SKM-1 treated with dmso at 0.1 percent for 144 hours (cell line): ENCODE results near the gene AVL9.
"Not testable (repeated sequence)": the region's sequence is repeated elsewhere in the genome, so short reads cannot be mapped to it uniquely, and the experiment has no call there.

Experiments used
- DNase-seq: peaks from one replicate; lab custom pipeline; 2025; ENCODE audit not compliant: unreplicated experiment; lab: John Stamatoyannopoulos, UW

The AVL9 gene

DNA sequence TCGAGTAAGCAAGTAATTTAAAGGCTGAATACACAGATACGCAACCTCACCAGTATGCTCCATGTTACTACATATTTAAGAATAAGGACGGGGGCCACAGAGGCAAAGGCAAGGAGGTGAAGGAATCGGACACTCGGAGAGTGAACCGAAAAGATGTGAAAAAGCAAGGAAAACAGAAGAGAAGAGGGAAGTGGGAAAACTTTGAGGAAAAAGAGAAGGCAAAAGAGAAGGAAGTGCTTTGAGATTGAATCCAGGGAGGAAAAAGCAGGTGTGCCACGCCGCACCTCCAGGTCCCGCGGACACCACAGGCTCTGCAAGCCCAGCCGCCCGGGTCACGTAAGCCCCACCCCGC, 367 bp upstream of the AVL9 start:
- peak; percentile 58 for DNase-seq

GRCh38 chr7:32496052-32496813, 944 bp downstream of the AVL9 start:
- DNase-seq = no peak

DNA sequence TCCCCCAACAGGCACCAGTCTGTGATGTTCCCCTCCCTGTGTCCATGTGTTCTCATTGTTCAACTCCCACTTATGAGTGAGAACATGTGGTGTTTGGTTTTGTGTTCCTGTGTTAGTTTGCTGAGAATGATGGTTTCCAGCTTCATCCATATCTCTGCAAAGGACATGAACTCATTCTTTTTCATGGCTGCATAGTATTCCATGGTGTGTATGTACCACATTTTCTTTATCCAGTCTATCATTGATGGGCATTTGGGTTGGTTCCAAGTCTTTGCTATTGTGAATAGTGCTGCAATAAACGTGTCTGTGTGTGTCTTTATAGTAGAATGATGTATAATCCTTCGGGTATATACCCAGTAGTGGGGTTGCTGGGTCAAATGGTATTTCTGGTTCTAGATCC, 4.5 kb downstream of the AVL9 start:
- DNase-seq = not testable (repeated sequence)

- not testable (repeated sequence) for DNase-seq
Observed at GRCh38 chr7:32500216-32500615, 4.9 kb downstream of the AVL9 start.

GRCh38 chr7:32500922-32501341, 5.6 kb downstream of the AVL9 start:
- peak; percentile 57 for DNase-seq

GRCh38 chr7:32501522-32501921, 6.2 kb downstream of the AVL9 start:
- DNase-seq = no peak

DNA sequence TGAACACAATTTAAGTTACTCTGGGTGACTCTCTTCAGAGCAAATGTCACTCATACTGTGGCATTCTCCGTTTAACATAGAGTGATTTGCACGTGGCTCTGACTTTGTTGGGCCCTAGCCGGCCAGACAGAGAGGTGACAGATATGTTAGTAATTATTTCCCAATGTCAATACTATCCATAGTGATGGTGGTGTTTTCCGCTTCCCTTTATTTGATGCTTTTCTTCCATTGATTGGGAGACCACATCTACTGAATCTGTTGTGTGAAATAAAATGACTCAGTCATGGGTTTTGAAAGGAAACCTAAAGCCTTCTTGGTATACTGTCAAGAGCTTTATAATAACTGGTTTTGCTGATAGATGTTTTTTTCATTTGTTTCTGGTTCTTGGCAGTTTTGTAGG, 7.4 kb downstream of the AVL9 start:
- no peak for DNase-seq

DNA sequence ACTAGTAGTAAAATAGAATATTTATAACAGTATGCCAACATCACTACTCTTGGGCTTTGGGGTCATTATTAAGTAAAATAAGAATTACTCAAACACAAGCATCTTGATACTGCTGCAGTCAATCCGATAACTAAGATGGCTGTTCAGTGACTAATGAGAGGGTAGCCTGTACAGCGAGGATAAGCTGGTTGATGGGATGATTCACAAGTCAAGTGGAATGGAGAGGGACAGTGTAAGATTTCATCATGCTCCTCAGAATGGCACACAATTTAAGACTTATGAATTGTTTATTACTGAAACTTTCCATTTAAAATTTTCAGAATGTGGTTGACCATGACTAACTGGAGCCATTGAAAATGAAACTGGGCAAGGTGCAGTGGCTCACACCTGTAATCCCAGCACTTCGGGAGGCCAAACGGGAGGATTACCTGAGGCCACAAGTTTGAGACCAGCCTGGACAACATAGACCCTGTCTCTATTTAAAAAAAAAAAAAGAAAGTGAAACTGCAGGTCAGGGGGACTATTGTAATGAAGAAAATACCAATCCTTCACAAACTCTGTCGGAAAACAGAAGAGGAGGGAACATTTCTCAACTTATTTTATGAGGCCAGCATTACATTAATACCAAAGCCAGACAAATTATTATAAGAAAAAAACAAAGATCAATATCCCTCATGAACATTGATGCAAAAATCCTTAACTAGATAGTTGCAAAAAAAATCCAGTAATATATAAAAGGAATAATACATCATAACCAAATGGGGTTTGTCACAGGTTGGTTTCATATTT, 11.2 kb downstream of the AVL9 start:
- no peak for DNase-seq

GRCh38 chr7:32507414-32507813, 12.1 kb downstream of the AVL9 start:
- DNase-seq = no peak

GRCh38 chr7:32511791-32512190, 16.5 kb downstream of the AVL9 start:
- DNase-seq = no peak

GRCh38 chr7:32513210-32513609, 17.9 kb downstream of the AVL9 start:
- no peak for DNase-seq

- no peak for DNase-seq
Observed at GRCh38 chr7:32515890-32516550, 20.7 kb downstream of the AVL9 start.

DNA sequence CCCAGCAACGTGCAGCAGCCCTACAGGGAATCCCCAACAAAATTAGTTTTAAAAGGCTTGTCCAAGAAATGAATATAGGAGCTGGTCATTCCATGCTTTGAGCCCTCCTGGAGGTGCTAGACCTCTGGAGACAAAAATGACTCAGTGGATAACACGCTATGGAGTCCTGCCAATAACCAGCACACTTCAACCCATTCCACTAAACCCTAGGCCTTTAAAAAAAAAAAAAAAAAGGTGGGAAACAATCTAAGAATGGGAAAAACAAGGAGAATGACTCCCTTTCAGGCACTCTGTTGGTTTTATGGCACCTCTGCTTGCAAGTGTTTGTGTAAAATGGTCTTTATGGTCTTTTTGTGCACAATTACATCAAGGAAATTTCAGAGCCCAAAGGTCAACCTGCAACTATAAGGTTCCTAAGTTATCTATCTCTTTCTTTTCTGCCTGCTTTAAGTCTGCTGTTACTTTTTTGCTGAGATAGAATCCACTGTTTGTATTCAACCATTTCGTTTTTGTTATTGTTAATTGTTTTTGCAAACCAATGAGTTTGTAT, 21.3 kb downstream of the AVL9 start:
- no peak for DNase-seq

- no peak for DNase-seq
Observed at GRCh38 chr7:32518534-32519140, 23.3 kb downstream of the AVL9 start.

DNA sequence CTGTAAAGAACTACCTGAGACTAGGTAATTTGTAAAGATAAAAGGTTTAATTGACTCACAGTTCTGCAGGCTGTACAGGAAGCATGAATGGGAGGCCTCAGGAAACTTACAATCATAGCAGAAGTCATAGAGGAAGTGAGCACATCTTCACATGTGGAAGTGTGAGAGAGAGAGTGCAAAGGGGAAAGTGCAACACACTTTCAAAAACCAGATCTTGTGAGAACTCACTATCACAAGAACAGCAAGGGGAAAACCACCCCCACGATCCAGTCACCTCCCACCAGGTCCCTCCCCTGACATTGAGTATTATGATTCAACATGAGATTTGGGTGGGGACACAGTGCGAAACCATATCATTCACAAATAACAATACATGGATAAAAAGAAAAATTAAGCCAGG, 24.5 kb downstream of the AVL9 start:
- DNase-seq = no peak

DNA sequence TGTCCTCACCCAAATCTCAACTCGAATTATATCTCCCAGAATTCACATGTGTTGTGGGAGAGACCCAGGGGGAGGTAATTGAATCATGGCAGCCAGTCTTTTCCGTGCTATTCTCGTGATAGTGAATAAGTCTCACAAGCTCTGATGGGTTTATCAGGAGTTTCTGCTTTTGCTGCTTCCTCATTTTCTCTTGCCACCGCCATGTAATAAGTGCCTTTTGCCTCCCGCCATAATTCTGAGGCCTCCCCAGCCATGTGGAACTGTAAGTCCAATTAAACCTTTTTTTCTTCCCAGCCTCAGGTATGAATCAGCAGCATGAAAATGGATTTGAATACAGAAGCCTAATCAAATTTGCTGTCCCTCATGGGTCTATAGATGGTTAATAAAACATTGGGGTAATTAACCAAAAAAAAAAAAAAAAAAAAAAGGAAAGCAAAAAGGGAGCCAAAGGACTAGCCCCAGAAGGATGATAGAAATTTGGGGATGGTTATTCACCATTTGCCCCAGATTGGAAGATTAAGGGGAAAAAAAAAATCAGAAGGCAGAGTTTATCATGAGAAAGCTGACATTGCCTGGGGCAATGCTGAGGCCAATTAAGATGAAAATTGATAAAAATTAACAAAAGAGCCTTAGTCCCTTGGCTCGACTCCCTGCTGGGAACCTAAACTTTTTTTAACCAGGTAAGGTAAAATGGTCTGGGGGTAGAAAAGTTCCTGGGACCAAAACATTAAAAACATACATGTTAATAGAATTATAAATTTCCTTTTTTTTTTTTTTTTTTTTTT, 27.6 kb downstream of the AVL9 start:
- DNase-seq = no peak

DNA sequence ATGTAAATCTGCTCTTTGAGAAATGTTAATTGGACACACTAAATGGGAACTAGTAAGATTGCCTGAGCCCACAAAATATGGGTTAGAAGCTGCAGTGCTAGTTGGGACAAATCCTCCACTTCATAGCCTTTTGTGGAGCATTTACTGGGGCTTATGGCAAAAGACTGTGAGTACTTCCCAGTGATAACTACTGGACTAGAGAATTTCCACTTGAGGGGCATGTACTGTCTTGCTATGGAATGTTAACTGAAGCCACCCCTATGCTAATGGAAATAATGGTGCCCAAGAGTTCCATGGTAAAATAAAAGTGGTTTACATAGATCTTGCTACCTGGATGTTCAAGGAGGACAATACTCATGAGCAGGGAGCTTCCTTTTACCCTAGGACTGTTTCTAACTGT, 29.3 kb downstream of the AVL9 start:
- no peak for DNase-seq

- no peak for DNase-seq
Observed at GRCh38 chr7:32525839-32526238, 30.6 kb downstream of the AVL9 start.

DNA sequence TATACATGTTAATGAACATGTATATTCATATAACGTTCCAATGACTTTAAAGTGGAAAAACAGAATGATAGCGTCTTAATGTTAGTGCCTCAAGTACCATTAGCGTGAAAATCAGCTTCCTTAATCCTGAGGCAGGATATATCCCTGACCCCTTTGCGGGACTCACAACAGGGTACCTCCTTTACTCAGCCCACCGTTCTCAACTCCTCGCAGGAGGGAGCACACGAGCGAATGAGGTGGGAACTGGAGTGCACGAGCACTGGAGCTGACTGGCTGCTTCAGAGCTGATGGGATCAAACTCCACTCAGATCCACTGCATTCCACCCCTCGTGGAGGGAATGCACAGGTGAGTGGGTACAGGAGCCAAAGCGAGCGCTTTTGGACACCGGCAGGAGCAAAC, 36.1 kb downstream of the AVL9 start:
- DNase-seq = no peak

DNA sequence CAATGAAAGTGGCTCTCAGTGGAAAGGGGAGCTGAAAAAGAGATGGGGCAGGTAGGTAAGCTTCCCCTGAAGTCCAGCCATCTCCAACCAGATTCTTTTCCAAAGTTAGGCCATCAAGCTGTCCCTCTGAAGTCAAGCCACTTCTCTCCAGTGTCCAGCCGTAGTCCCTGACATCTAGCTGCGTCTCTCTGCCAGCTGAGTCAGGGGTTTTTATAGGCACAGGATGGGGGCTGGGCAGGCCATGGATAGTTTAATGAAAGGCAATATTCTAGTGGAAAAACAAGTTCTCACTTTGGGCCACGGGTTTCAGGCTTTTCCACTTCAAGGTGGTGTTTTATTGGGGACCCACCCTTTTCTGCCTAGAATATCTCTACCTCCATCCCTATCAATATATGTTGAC, 36.8 kb downstream of the AVL9 start:
- DNase-seq = no peak

- DNase-seq = no peak
Observed at GRCh38 chr7:32532716-32533115, 37.4 kb downstream of the AVL9 start.
